HEK293 (cell line): Measurements from ENCODE around the gene SLC22A3.
A peak's percentile ranks its signal among the peaks of the same experiment; 100 is the strongest.

ENCODE experiments used
- CTCF ChIA-PET: fragments of 350-600 bp; formaldehyde crosslinking; extraction: SDS; loops from one replicate; lab custom pipeline; 2021; ENCODE audit warnings: antibody characterized with exemption; lab: Yijun Ruan, JAX
- POLR2A ChIA-PET: fragments of 300-600 bp; formaldehyde crosslinking; extraction: SDS; loops from one replicate; lab custom pipeline; 2020; ENCODE audit warnings: antibody characterized with exemption, inconsistent platforms; lab: Yijun Ruan, JAX
- H3K27ac ChIP-seq: fragments of 200-500 bp; sonication (Bioruptor generic); 2 replicates; pipeline ENCODE4 v1.5.1; 2014; ENCODE audit warnings: low read depth, low read length, control low read depth, inconsistent platforms; ENCODE audit errors: extremely low read depth
- H3K36me3 ChIP-seq, 2 experiments: fragments of 200-500 bp in 1 of 2; sonication (Bioruptor generic) in 1 of 2; 1 replicate in 1 of 2; 2 replicates in 1 of 2; pipeline ENCODE4 v1.5.1; 2014 to 2017; ENCODE audit warnings: inconsistent platforms in 2 of 2, low read length in 2 of 2; ENCODE audit not compliant: control insufficient read depth in 2 of 2, insufficient read depth in 1 of 2
- H3K4me1 ChIP-seq: fragments of 200-500 bp; sonication (Bioruptor generic); 2 replicates; pipeline ENCODE4 v1.5.1; 2014; ENCODE audit warnings: mild to moderate bottlenecking, low read length, inconsistent platforms; ENCODE audit not compliant: control insufficient read depth, insufficient read depth
- H3K4me3 ChIP-seq: 2 replicates; pipeline ENCODE4 v1.5.1; 2011; ENCODE audit warnings: low read depth, mild to moderate bottlenecking, control low read depth, low read length, moderate library complexity
- H3K9me3 ChIP-seq: fragments of 200-500 bp; sonication (Bioruptor generic); 2 replicates; pipeline ENCODE4 v1.5.1; 2014; ENCODE audit warnings: low read depth, low read length, inconsistent platforms; ENCODE audit not compliant: control insufficient read depth, insufficient read depth
- HOXD13 ChIP-seq: sonication (generic); formaldehyde crosslinking; IDR thresholded peaks from 2 replicates; pipeline ENCODE4 v1.8.0; 2022; ENCODE audit warnings: missing genetic modification reagents, borderline replicate concordance
- KLF16 ChIP-seq: fragments of 450-650 bp; formaldehyde crosslinking; IDR thresholded peaks from 2 replicates; pipeline ENCODE4 v1.5.1; 2017; ENCODE audit warnings: missing biosample characterization, missing genetic modification characterization
- KLF8 ChIP-seq: fragments of 450-650 bp; formaldehyde crosslinking; IDR thresholded peaks from 2 replicates; pipeline ENCODE4 v1.5.1; 2016; ENCODE audit warnings: missing biosample characterization, missing genetic modification characterization
- PBX3 ChIP-seq: sonication (generic); formaldehyde crosslinking; IDR thresholded peaks from 2 replicates; pipeline ENCODE4 v1.8.1; 2022; ENCODE audit warnings: mild to moderate bottlenecking, moderate library complexity, missing genetic modification reagents
- PRDM10 ChIP-seq: fragments of 450-650 bp; formaldehyde crosslinking; IDR thresholded peaks from 2 replicates; pipeline ENCODE4 v1.5.1; 2016; ENCODE audit warnings: missing biosample characterization, missing genetic modification characterization
- SCRT1 ChIP-seq: fragments of 450-650 bp; formaldehyde crosslinking; IDR thresholded peaks from 2 replicates; pipeline ENCODE4 v1.5.1; 2016; ENCODE audit warnings: missing biosample characterization, missing genetic modification characterization, borderline replicate concordance
- SETDB1 ChIP-seq: IDR thresholded peaks from one replicate; pipeline ENCODE4 v1.6.1; 2017; ENCODE audit warnings: mild to moderate bottlenecking, low read length, moderate library complexity, mixed read lengths; ENCODE audit not compliant: insufficient read length
- SP7 ChIP-seq: fragments of 450-650 bp; formaldehyde crosslinking; IDR thresholded peaks from 2 replicates; pipeline ENCODE4 v1.5.1; 2016; ENCODE audit warnings: missing biosample characterization, missing genetic modification characterization
- WT1 ChIP-seq: fragments of 450-650 bp; formaldehyde crosslinking; IDR thresholded peaks from 2 replicates; pipeline ENCODE4 v1.5.1; 2016; ENCODE audit warnings: missing biosample characterization, missing genetic modification characterization
- YY2 ChIP-seq: fragments of 450-650 bp; formaldehyde crosslinking; IDR thresholded peaks from 2 replicates; pipeline ENCODE4 v1.5.1; 2016; ENCODE audit warnings: missing biosample characterization, missing genetic modification characterization
- ZNF10 ChIP-seq: fragments of 450-650 bp; formaldehyde crosslinking; IDR thresholded peaks from 2 replicates; pipeline ENCODE4 v1.5.1; 2017; ENCODE audit warnings: missing biosample characterization, missing genetic modification characterization
- ZNF140 ChIP-seq: fragments of 450-650 bp; formaldehyde crosslinking; IDR thresholded peaks from 2 replicates; pipeline ENCODE4 v1.5.1; 2016; ENCODE audit warnings: missing biosample characterization, missing genetic modification characterization
- ZNF157 ChIP-seq: fragments of 450-650 bp; formaldehyde crosslinking; IDR thresholded peaks from 2 replicates; pipeline ENCODE4 v1.5.1; 2016; ENCODE audit warnings: missing biosample characterization, missing genetic modification characterization
- ZNF184 ChIP-seq: fragments of 450-650 bp; IDR thresholded peaks from 2 replicates; pipeline ENCODE4 v1.5.1; 2018; ENCODE audit warnings: missing biosample characterization, mild to moderate bottlenecking, missing genetic modification characterization
- ZNF19 ChIP-seq: fragments of 450-650 bp; formaldehyde crosslinking; IDR thresholded peaks from 2 replicates; pipeline ENCODE4; 2016; ENCODE audit warnings: missing biosample characterization, missing genetic modification characterization, low read depth
- ZNF214 ChIP-seq: fragments of 450-650 bp; formaldehyde crosslinking; IDR thresholded peaks from 2 replicates; pipeline ENCODE4 v1.5.1; 2017; ENCODE audit warnings: missing biosample characterization, mild to moderate bottlenecking, missing genetic modification characterization, borderline replicate concordance
- ZNF350 ChIP-seq: fragments of 450-650 bp; formaldehyde crosslinking; IDR thresholded peaks from 2 replicates; pipeline ENCODE4 v1.5.0; 2017; ENCODE audit warnings: missing biosample characterization, mild to moderate bottlenecking, missing genetic modification characterization
- ZNF423 ChIP-seq: fragments of 450-650 bp; formaldehyde crosslinking; IDR thresholded peaks from 2 replicates; pipeline ENCODE4 v1.5.1; 2016; ENCODE audit warnings: missing biosample characterization, missing genetic modification characterization
- ZNF555 ChIP-seq: fragments of 450-650 bp; formaldehyde crosslinking; conservative IDR thresholded peaks from 2 replicates; pipeline ENCODE4 v1.5.1; 2017; ENCODE audit warnings: missing biosample characterization, mild to moderate bottlenecking, missing genetic modification characterization, inconsistent platforms
- ZNF621 ChIP-seq: fragments of 450-650 bp; formaldehyde crosslinking; IDR thresholded peaks from 2 replicates; pipeline ENCODE4 v1.5.1; 2017; ENCODE audit warnings: missing biosample characterization, missing genetic modification characterization
- ZNF660 ChIP-seq: fragments of 450-650 bp; IDR thresholded peaks from 2 replicates; pipeline ENCODE4 v1.5.1; 2018; ENCODE audit warnings: missing biosample characterization, mild to moderate bottlenecking, missing genetic modification characterization
- ZNF701 ChIP-seq: fragments of 450-650 bp; formaldehyde crosslinking; IDR thresholded peaks from 2 replicates; pipeline ENCODE4 v1.5.1; 2016; ENCODE audit warnings: missing biosample characterization, missing genetic modification characterization
- ZNF777 ChIP-seq: fragments of 450-650 bp; formaldehyde crosslinking; IDR thresholded peaks from 2 replicates; pipeline ENCODE4 v1.5.1; 2017; ENCODE audit warnings: missing biosample characterization, missing genetic modification characterization, borderline replicate concordance
- ZXDB ChIP-seq: fragments of 450-650 bp; formaldehyde crosslinking; IDR thresholded peaks from 2 replicates; pipeline ENCODE4 v1.5.1; 2016; ENCODE audit warnings: missing biosample characterization, missing genetic modification characterization

SLC22A3 gene

GRCh38 chr6:160428818-160429619 is 80.8 kb downstream of the SLC22A3 start:
- POLR2A ChIA-PET, result no interaction called here
- TF ChIP-seq ZNF555 (tag by site-specific recombination) (no peak), ZNF701 (tag by site-specific recombination) (no peak), ZNF10 (tag by site-specific recombination) (peak; percentile 57; the same call in 1 of the 2 replicates)
- CTCF ChIA-PET, result no interaction called here
- Histone ChIP-seq H3K36me3 (no peaks in the 10 kb centered on the region), H3K4me3 (no peak overlapping the region), H3K4me1 (peaks cover 27% of the 10 kb centered on the region), H3K27ac (no peak overlapping the region), H3K9me3 (no peaks in the 10 kb centered on the region)

- TF ChIP-seq SETDB1 (no peak), ZNF660 (tag by site-specific recombination) (no peak), ZNF214 (tag by site-specific recombination) (no peak), ZXDB (tag by site-specific recombination) (no peak), ZNF184 (tag by site-specific recombination) (no peak), ZNF350 (tag by site-specific recombination) (no peak), ZNF423 (no peak), ZNF19 (tag by site-specific recombination) (no peak), PBX3 (CRISPR knock-in tag) (no peak), SP7 (tag by site-specific recombination) (no peak), KLF16 (no peak), HOXD13 (CRISPR knock-in tag) (no peak), PRDM10 (tag by site-specific recombination) (no peak), ZNF777 (tag by site-specific recombination) (no peak), KLF8 (tag by site-specific recombination) (no peak)
- Histone ChIP-seq H3K27ac (no peak overlapping the region), H3K36me3 (no peaks in the 10 kb centered on the region), H3K4me1 (peaks cover 27% of the 10 kb centered on the region), H3K4me3 (no peak overlapping the region), H3K9me3 (no peaks in the 10 kb centered on the region)
- ChIA-PET POLR2A (no interaction called here), CTCF (no interaction called here)
Measured at GRCh38 chr6:160429620-160429895, 81.4 kb downstream of the SLC22A3 start.

- H3K4me1 ChIP-seq, result peaks cover 27% of the 10 kb centered on the region
- H3K27ac ChIP-seq, result no peak overlapping the region
- POLR2A ChIA-PET, result no interaction called here
- no peak overlapping the region for H3K4me3 ChIP-seq
- TF ChIP-seq ZNF157, result no peak
- no peak for TF ChIP-seq SCRT1 (tag by site-specific recombination)
- TF ChIP-seq ZNF140 (tag by site-specific recombination), result no peak
- no peak for TF ChIP-seq WT1 (tag by site-specific recombination)
- TF ChIP-seq YY2 (tag by site-specific recombination), result no peak
- no peak for TF ChIP-seq ZNF621
- H3K9me3 ChIP-seq, result no peaks in the 10 kb centered on the region
- CTCF ChIA-PET, result interaction anchor here (1.1 kb wide), 1 partner anchor 130 kb away, joined by 3 read pairs; no protein-coding TSS in a partner anchor
- no peaks in the 10 kb centered on the region for H3K36me3 ChIP-seq
Measured at GRCh38 chr6:160430203-160430602, 82.0 kb downstream of the SLC22A3 start.
